HCT116 (cell line): Measurements from ENCODE around the gene TTLL5. TPM values are rescaled to one million over a fixed set of nuclear protein-coding genes. Genes with fewer than 3 reads are reported as not detected.

Experiments used
- ATAC-seq: fragments of 200-7000 bp; cut with Tn5 transposase; 2 replicates; pipeline ENCODE4 v1.9.1; 2020; ENCODE audit warnings: mild to moderate bottlenecking, moderate library complexity
- BruUV-seq: library from RNA; stranded (reverse); fragments of 400-500 nt; replicated peaks from 2 replicates; lab custom pipeline; 2021; lab: Mats Ljungman, UMichigan
- CTCF ChIA-PET: fragments of 300-600 bp; sonication (Branson Sonifier 250); formaldehyde crosslinking; loops from one replicate; lab custom pipeline; 2021; ENCODE audit warnings: antibody characterized with exemption; lab: Charles Lee
- POLR2A ChIA-PET: fragments of 300-600, 350-600 bp; sonication (Branson Sonifier 250); formaldehyde crosslinking; loops from one replicate; lab custom pipeline; 2021; ENCODE audit warnings: antibody characterized with exemption; lab: Charles Lee
- RAD21 ChIA-PET, 2 experiments: fragments of 300-600 bp; sonication (Branson Sonifier 250); formaldehyde crosslinking; loops; one replicate each; lab custom pipeline; 2023; ENCODE audit warnings: low total read pairs in 2 of 2; ENCODE audit not compliant: uncharacterized antibody in 2 of 2, unreplicated experiment in 2 of 2, low non-redundant PET in 1 of 2; lab: Charles Lee
- DNase-seq: peaks from one replicate; pipeline ENCODE4 v3.0.0-alpha.2; 2010; ENCODE audit warnings: low read depth, low spot score
- H2AFZ ChIP-seq: fragments of 200-600 bp; shearing (Covaris generic), sonication (generic); 2 replicates; pipeline ENCODE4 v1.6.1; 2017; ENCODE audit warnings: low read depth, mixed run types, mixed read lengths, antibody characterized with exemption, low read length; ENCODE audit not compliant: poor library complexity, severe bottlenecking
- H3K27ac ChIP-seq: 2 replicates; pipeline ENCODE4 v1.5.1; 2012; ENCODE audit warnings: low read depth, low read length
- H3K27me3 ChIP-seq: fragments of 200-600 bp; sonication (generic); 2 replicates; pipeline ENCODE4 v1.6.1; 2016; ENCODE audit warnings: mixed run types, low read length, mixed read lengths; ENCODE audit not compliant: insufficient read depth
- H3K36me3 ChIP-seq, 2 experiments: fragments of 200-500 bp in 1 of 2; fragments of 200-600 bp in 1 of 2; sonication (Bioruptor generic) in 1 of 2; sonication (generic) in 1 of 2; 2 replicates each; pipeline versions ENCODE4 v1.5.1 to v1.6.1; 2014 to 2016; ENCODE audit warnings: low read length in 2 of 2, inconsistent platforms in 1 of 2, mixed read lengths in 1 of 2, mixed run types in 1 of 2; ENCODE audit not compliant: insufficient read depth in 2 of 2, control insufficient read depth in 1 of 2
- H3K4me1 ChIP-seq, 2 experiments: fragments of 200-600 bp in 1 of 2; sonication (generic) in 1 of 2; 2 replicates each; pipeline versions ENCODE4 v1.5.1 to v1.6.1; 2012 to 2017; ENCODE audit warnings: low read length in 2 of 2, inconsistent platforms in 1 of 2, mild to moderate bottlenecking in 1 of 2, mixed read lengths in 1 of 2, mixed run types in 1 of 2, moderate library complexity in 1 of 2; ENCODE audit not compliant: insufficient read depth in 2 of 2, control insufficient read depth in 1 of 2
- H3K4me2 ChIP-seq: fragments of 200-600 bp; sonication (generic); 2 replicates; pipeline ENCODE4 v1.6.1; 2017; ENCODE audit warnings: mixed run types, low read length, mixed read lengths
- H3K4me3 ChIP-seq, 2 experiments: fragments of 200-600 bp in 1 of 2; sonication (generic) in 1 of 2; replicated peaks in 1 of 2; 2 replicates each; pipeline ENCODE4 v1.5.1; 2011 to 2016; ENCODE audit warnings: low read length in 2 of 2, control low read depth in 1 of 2, low read depth in 1 of 2, mild to moderate bottlenecking in 1 of 2, mixed read lengths in 1 of 2, mixed run types in 1 of 2
- H3K79me2 ChIP-seq: fragments of 200-600 bp; sonication (generic); 2 replicates; pipeline ENCODE4 v1.6.1; 2017; ENCODE audit warnings: mild to moderate bottlenecking, mixed run types, low read length, moderate library complexity, mixed read lengths; ENCODE audit not compliant: insufficient read depth
- H3K9ac ChIP-seq: fragments of 200-600 bp; sonication (generic); 2 replicates; pipeline ENCODE4 v1.6.1; 2016; ENCODE audit warnings: low read length, mixed read lengths
- H3K9me2 ChIP-seq: fragments of 200-600 bp; sonication (generic), shearing (Covaris generic); 2 replicates; pipeline ENCODE4 v1.6.1; 2017; ENCODE audit warnings: mixed run types, mild to moderate bottlenecking, moderate library complexity; ENCODE audit not compliant: insufficient read depth
- H3K9me3 ChIP-seq, 2 experiments: fragments of 200-500 bp in 1 of 2; fragments of 200-600 bp in 1 of 2; sonication (Bioruptor generic) in 1 of 2; sonication (generic) in 1 of 2; 2 replicates each; pipeline ENCODE4 v1.6.1; 2014 to 2017; ENCODE audit warnings: low read length in 2 of 2, mixed read lengths in 2 of 2, inconsistent platforms in 1 of 2, low read depth in 1 of 2, mild to moderate bottlenecking in 1 of 2, mixed run types in 1 of 2, moderate library complexity in 1 of 2; ENCODE audit not compliant: control insufficient read depth in 1 of 2, insufficient read depth in 1 of 2
- H4K20me1 ChIP-seq: fragments of 200-600 bp; sonication (generic), shearing (Covaris generic); 2 replicates; pipeline ENCODE4 v1.6.1; 2017; ENCODE audit warnings: mixed run types, mild to moderate bottlenecking, moderate library complexity; ENCODE audit not compliant: insufficient read depth
- CBX3 ChIP-seq: IDR thresholded peaks from 2 replicates; pipeline ENCODE4 v1.6.1; 2012; ENCODE audit warnings: low read depth
- CEBPB ChIP-seq: IDR thresholded peaks from 2 replicates; pipeline ENCODE4 v1.6.1; 2012; ENCODE audit warnings: low read depth
- ELF1 ChIP-seq: IDR thresholded peaks from 2 replicates; pipeline ENCODE4 v1.6.1; 2012; ENCODE audit warnings: low read depth, borderline replicate concordance
- EZH2 ChIP-seq: fragments of 200-600 bp; sonication (generic); IDR thresholded peaks from 2 replicates; pipeline ENCODE4 v1.6.1; 2017; ENCODE audit warnings: antibody characterized with exemption, mixed run types
- EZH2phosphoT487 ChIP-seq: fragments of 200-600 bp; IDR thresholded peaks from 2 replicates; pipeline ENCODE4 v1.6.1; 2018; ENCODE audit warnings: antibody characterized with exemption, borderline replicate concordance
- FOSL1 ChIP-seq: IDR thresholded peaks from 2 replicates; pipeline ENCODE4 v1.6.1; 2012; ENCODE audit warnings: low read depth
- JUND ChIP-seq: IDR thresholded peaks from 2 replicates; pipeline ENCODE4 v1.6.1; 2012
- SIN3A ChIP-seq: IDR thresholded peaks from 2 replicates; pipeline ENCODE4 v1.6.1; 2012; ENCODE audit warnings: low read depth
- SRF ChIP-seq: IDR thresholded peaks from 2 replicates; pipeline ENCODE4 v1.6.1; 2012; ENCODE audit warnings: low read depth
- TCF7L2 ChIP-seq: IDR thresholded peaks from 2 replicates; pipeline ENCODE4 v1.7.0; 2011; ENCODE audit warnings: borderline replicate concordance, inconsistent platforms; ENCODE audit not compliant: insufficient read depth, insufficient read length; ENCODE audit errors: extremely low read depth
- ZNF274 ChIP-seq: fragments of 200-500 bp; sonication (Bioruptor generic); IDR thresholded peaks from 2 replicates; pipeline ENCODE4 v1.6.1; 2014; ENCODE audit warnings: mild to moderate bottlenecking, low read depth, low read length, inconsistent platforms
- intact Hi-C: fragments of 100-400 bp; cut with micrococcal nuclease; formaldehyde crosslinking; loops from 2 replicates; pipeline ENCODE4 v1.10.0; 2022
- total RNA-seq: library from RNA; stranded (reverse); gene quantifications from one replicate; pipeline ENCODE4 v1.2.1, GENCODE V29; 2021; ENCODE audit not compliant: unreplicated experiment
- TF ChIP-seq, protein P1 (sequence below), 3 experiments: fragments of 200-600 bp in 1 of 3; sonication (generic) in 1 of 3; IDR thresholded peaks in 2 of 3; conservative IDR thresholded peaks in 1 of 3; 2 replicates each; pipeline ENCODE4 v1.5.1; 2012 to 2017; ENCODE audit warnings: low read depth in 2 of 3, low read length in 2 of 3, antibody characterized with exemption in 1 of 3, borderline replicate concordance in 1 of 3, control low read depth in 1 of 3, mild to moderate bottlenecking in 1 of 3, mixed read lengths in 1 of 3, mixed run types in 1 of 3, moderate library complexity in 1 of 3; ENCODE audit not compliant: insufficient read depth in 1 of 3
- TF ChIP-seq, protein P2 (sequence below): IDR thresholded peaks from 2 replicates; pipeline ENCODE4 v1.6.1; 2012
- TF ChIP-seq, protein P3 (sequence below): IDR thresholded peaks from 2 replicates; pipeline ENCODE4 v1.6.1; 2011; ENCODE audit warnings: mild to moderate bottlenecking, low read length, moderate library complexity; ENCODE audit not compliant: insufficient replicate concordance; ENCODE audit errors: extremely low read depth
- TF ChIP-seq, protein P4 (sequence below): IDR thresholded peaks from 2 replicates; pipeline ENCODE4 v1.6.1; 2012; ENCODE audit warnings: low read depth

TTLL5 gene
- total RNA-seq, 1 experiment from 2014 or later: 26.2 TPM

GRCh38 chr14:75857199-75857598, 196.2 kb downstream of the TTLL5 start (continued):
- TF ChIP-seq, protein P1, sequence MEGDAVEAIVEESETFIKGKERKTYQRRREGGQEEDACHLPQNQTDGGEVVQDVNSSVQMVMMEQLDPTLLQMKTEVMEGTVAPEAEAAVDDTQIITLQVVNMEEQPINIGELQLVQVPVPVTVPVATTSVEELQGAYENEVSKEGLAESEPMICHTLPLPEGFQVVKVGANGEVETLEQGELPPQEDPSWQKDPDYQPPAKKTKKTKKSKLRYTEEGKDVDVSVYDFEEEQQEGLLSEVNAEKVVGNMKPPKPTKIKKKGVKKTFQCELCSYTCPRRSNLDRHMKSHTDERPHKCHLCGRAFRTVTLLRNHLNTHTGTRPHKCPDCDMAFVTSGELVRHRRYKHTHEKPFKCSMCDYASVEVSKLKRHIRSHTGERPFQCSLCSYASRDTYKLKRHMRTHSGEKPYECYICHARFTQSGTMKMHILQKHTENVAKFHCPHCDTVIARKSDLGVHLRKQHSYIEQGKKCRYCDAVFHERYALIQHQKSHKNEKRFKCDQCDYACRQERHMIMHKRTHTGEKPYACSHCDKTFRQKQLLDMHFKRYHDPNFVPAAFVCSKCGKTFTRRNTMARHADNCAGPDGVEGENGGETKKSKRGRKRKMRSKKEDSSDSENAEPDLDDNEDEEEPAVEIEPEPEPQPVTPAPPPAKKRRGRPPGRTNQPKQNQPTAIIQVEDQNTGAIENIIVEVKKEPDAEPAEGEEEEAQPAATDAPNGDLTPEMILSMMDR (IDR thresholded peaks at IDR 0.05 in 2 of 3, conservative IDR thresholded peaks at IDR 0.05 in 1 of 3; ENCODE audit: borderline replicate concordance in 1 of 3, insufficient read depth in 1 of 3, low read depth in 2 of 3, low read length in 2 of 3): no peak
- TF ChIP-seq EZH2phosphoT487 (no peak), EZH2 (no peak), TCF7L2 (no peak), FOSL1 (no peak), JUND (no peak), ZNF274 (no peak)
- TF ChIP-seq, protein P2, sequence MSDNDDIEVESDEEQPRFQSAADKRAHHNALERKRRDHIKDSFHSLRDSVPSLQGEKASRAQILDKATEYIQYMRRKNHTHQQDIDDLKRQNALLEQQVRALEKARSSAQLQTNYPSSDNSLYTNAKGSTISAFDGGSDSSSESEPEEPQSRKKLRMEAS: no peak
- TF ChIP-seq, all 23 proteins: peak for 0

GRCh38 chr14:75858362-75858761, 197.3 kb downstream of the TTLL5 start:
- ATAC-seq (no peak), DNase-seq (no peak)
- BruUV-seq: no TSS peak
- H2AFZ ChIP-seq: no peak overlapping the region
- TF ChIP-seq CBX3 (no peak), CEBPB (no peak), SRF (no peak), ELF1 (no peak), FOSL1 (no peak), SIN3A (no peak), ZNF274 (no peak)
- TF ChIP-seq, protein P3, sequence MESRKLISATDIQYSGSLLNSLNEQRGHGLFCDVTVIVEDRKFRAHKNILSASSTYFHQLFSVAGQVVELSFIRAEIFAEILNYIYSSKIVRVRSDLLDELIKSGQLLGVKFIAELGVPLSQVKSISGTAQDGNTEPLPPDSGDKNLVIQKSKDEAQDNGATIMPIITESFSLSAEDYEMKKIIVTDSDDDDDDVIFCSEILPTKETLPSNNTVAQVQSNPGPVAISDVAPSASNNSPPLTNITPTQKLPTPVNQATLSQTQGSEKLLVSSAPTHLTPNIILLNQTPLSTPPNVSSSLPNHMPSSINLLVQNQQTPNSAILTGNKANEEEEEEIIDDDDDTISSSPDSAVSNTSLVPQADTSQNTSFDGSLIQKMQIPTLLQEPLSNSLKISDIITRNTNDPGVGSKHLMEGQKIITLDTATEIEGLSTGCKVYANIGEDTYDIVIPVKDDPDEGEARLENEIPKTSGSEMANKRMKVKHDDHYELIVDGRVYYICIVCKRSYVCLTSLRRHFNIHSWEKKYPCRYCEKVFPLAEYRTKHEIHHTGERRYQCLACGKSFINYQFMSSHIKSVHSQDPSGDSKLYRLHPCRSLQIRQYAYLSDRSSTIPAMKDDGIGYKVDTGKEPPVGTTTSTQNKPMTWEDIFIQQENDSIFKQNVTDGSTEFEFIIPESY: no peak
- TF ChIP-seq, protein P1 (IDR thresholded peaks at IDR 0.05 in 2 of 3, conservative IDR thresholded peaks at IDR 0.05 in 1 of 3; ENCODE audit: borderline replicate concordance in 1 of 3, insufficient read depth in 1 of 3, low read depth in 2 of 3, low read length in 2 of 3): no peak
- TF ChIP-seq, protein P4, sequence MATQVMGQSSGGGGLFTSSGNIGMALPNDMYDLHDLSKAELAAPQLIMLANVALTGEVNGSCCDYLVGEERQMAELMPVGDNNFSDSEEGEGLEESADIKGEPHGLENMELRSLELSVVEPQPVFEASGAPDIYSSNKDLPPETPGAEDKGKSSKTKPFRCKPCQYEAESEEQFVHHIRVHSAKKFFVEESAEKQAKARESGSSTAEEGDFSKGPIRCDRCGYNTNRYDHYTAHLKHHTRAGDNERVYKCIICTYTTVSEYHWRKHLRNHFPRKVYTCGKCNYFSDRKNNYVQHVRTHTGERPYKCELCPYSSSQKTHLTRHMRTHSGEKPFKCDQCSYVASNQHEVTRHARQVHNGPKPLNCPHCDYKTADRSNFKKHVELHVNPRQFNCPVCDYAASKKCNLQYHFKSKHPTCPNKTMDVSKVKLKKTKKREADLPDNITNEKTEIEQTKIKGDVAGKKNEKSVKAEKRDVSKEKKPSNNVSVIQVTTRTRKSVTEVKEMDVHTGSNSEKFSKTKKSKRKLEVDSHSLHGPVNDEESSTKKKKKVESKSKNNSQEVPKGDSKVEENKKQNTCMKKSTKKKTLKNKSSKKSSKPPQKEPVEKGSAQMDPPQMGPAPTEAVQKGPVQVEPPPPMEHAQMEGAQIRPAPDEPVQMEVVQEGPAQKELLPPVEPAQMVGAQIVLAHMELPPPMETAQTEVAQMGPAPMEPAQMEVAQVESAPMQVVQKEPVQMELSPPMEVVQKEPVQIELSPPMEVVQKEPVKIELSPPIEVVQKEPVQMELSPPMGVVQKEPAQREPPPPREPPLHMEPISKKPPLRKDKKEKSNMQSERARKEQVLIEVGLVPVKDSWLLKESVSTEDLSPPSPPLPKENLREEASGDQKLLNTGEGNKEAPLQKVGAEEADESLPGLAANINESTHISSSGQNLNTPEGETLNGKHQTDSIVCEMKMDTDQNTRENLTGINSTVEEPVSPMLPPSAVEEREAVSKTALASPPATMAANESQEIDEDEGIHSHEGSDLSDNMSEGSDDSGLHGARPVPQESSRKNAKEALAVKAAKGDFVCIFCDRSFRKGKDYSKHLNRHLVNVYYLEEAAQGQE: no peak
- ChIA-PET CTCF (no interaction called here), POLR2A (no interaction called here), RAD21 (no interaction called here)
- H4K20me1 ChIP-seq: no peaks in the 10 kb centered on the region
- H3K27ac ChIP-seq: no peak overlapping the region
- H3K79me2 ChIP-seq: no peaks in the 10 kb centered on the region
- no peak overlapping the region for H3K4me2 ChIP-seq
- H3K9ac ChIP-seq: no peak overlapping the region
- no peaks in the 10 kb centered on the region for H3K9me2 ChIP-seq
- no peaks in the 10 kb centered on the region for H3K27me3 ChIP-seq
- no peaks in the 10 kb centered on the region for H3K9me3 ChIP-seq
- peaks cover 15 to 26% of the 10 kb centered on the region in 2 experiments for H3K4me1 ChIP-seq
- no peak overlapping the region for H3K4me3 ChIP-seq
- no peaks in the 10 kb centered on the region for H3K36me3 ChIP-seq
- intact Hi-C loops: no loop called here
